OCI-LY1 (cell line): ENCODE data around the gene TSR1.
A peak's percentile ranks its signal among the peaks of the same experiment; 100 is the strongest.

Experiments used
- H2AFZ ChIP-seq: fragments of 200-600 bp; sonication (generic), shearing (Covaris generic); 2 replicates; pipeline ENCODE4 v1.6.0; 2014; ENCODE audit warnings: antibody characterized with exemption, mild to moderate bottlenecking, low read length
- H3F3A ChIP-seq: fragments of 200-600 bp; sonication (generic), shearing (Covaris generic); 2 replicates; pipeline ENCODE4 v1.6.0; 2014; ENCODE audit warnings: mild to moderate bottlenecking, antibody characterized with exemption, low read length, moderate library complexity; ENCODE audit not compliant: insufficient read depth
- H3K27ac ChIP-seq: fragments of 200-600 bp; sonication (generic); 2 replicates; pipeline ENCODE4 v1.5.1; 2014; ENCODE audit warnings: low read length, mixed run types, mild to moderate bottlenecking, low read depth; ENCODE audit not compliant: poor library complexity, severe bottlenecking
- H3K27me3 ChIP-seq: fragments of 200-600 bp; sonication (generic); 2 replicates; pipeline ENCODE4 v1.6.0; 2014; ENCODE audit warnings: antibody characterized with exemption, mild to moderate bottlenecking, low read length, moderate library complexity; ENCODE audit not compliant: insufficient read depth
- H3K36me3 ChIP-seq: fragments of 200-600 bp; sonication (generic); 2 replicates; pipeline ENCODE4 v1.6.1; 2014; ENCODE audit warnings: mild to moderate bottlenecking, antibody characterized with exemption, low read length, moderate library complexity, mixed read lengths; ENCODE audit not compliant: insufficient read depth
- H3K4me1 ChIP-seq: fragments of 200-600 bp; sonication (generic); 2 replicates; pipeline ENCODE4 v1.5.1; 2014; ENCODE audit warnings: mild to moderate bottlenecking, low read length, moderate library complexity; ENCODE audit not compliant: insufficient read depth, severe bottlenecking
- H3K4me2 ChIP-seq: fragments of 200-600 bp; sonication (generic), shearing (Covaris generic); 2 replicates; pipeline ENCODE4 v1.6.1; 2014; ENCODE audit warnings: low read length
- H3K4me3 ChIP-seq: fragments of 200-600 bp; sonication (generic); 2 replicates; pipeline ENCODE4 v1.5.1; 2014; ENCODE audit warnings: low read length, low read depth, mild to moderate bottlenecking, mixed read lengths; ENCODE audit not compliant: poor library complexity, severe bottlenecking
- H3K79me2 ChIP-seq: fragments of 200-600 bp; shearing (Covaris generic); 2 replicates; pipeline ENCODE4 v1.6.1; 2016; ENCODE audit warnings: mixed run types, low read length, mixed read lengths; ENCODE audit not compliant: insufficient read depth
- H3K9ac ChIP-seq: fragments of 200-600 bp; sonication (generic), shearing (Covaris generic); 2 replicates; pipeline ENCODE4 v1.6.1; 2014; ENCODE audit warnings: mild to moderate bottlenecking, low read length, mixed read lengths
- H3K9me2 ChIP-seq: fragments of 200-600 bp; sonication (generic), shearing (Covaris generic); 2 replicates; pipeline ENCODE4 v1.6.1; 2014; ENCODE audit warnings: low read depth, mild to moderate bottlenecking, low read length, mixed read lengths
- H3K9me3 ChIP-seq: fragments of 200-600 bp; shearing (Covaris generic); 2 replicates; pipeline ENCODE4 v1.6.1; 2014; ENCODE audit warnings: low read length, mixed read lengths
- H4K20me1 ChIP-seq: fragments of 200-600 bp; sonication (generic), shearing (Covaris generic); 2 replicates; pipeline ENCODE4 v1.6.0; 2016; ENCODE audit warnings: mild to moderate bottlenecking, low read length; ENCODE audit not compliant: insufficient read depth
- EZH2 ChIP-seq: fragments of 200-600 bp; sonication (generic), shearing (Covaris generic); IDR thresholded peaks from 2 replicates; pipeline ENCODE4 v1.8.0; 2017; ENCODE audit warnings: borderline replicate concordance, mixed run types, mild to moderate bottlenecking, antibody characterized with exemption, low read length, moderate library complexity, mixed read lengths
- TF ChIP-seq, protein P1 (sequence below): fragments of 200-600 bp; sonication (generic), shearing (Covaris generic); IDR thresholded peaks from 2 replicates; pipeline ENCODE4 v1.5.1; 2017; ENCODE audit warnings: mild to moderate bottlenecking, antibody characterized with exemption, low read length, moderate library complexity, mixed read lengths

The TSR1 gene

DNA sequence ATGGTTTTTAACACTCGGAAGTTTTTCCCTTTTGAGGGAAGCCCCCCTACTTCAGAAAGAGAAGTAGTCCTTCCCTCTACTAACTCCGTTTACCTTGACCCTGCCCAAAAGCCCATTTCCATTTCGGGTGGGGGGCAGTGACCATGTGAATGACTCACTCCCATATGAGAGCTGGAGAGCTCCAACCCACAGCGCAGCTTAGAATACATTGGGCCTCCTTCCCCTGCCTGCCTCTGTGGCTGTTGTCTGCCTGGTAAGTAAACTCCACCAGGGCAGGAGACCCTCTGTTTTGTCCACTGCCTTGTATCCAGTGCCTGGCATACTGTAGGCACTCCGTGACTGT is 2.0 kb upstream of the TSR1 start:
- no peaks in the 10 kb centered on the region for H3K27me3 ChIP-seq
- H2AFZ ChIP-seq: no peak overlapping the region
- peak overlapping the region; percentile 91 for H3K4me3 ChIP-seq
- TF ChIP-seq, protein P1, sequence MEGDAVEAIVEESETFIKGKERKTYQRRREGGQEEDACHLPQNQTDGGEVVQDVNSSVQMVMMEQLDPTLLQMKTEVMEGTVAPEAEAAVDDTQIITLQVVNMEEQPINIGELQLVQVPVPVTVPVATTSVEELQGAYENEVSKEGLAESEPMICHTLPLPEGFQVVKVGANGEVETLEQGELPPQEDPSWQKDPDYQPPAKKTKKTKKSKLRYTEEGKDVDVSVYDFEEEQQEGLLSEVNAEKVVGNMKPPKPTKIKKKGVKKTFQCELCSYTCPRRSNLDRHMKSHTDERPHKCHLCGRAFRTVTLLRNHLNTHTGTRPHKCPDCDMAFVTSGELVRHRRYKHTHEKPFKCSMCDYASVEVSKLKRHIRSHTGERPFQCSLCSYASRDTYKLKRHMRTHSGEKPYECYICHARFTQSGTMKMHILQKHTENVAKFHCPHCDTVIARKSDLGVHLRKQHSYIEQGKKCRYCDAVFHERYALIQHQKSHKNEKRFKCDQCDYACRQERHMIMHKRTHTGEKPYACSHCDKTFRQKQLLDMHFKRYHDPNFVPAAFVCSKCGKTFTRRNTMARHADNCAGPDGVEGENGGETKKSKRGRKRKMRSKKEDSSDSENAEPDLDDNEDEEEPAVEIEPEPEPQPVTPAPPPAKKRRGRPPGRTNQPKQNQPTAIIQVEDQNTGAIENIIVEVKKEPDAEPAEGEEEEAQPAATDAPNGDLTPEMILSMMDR: no peak
- no peak for TF ChIP-seq EZH2
- peak overlapping the region; percentile 94 for H3K9ac ChIP-seq
- no peaks in the 10 kb centered on the region for H3K9me3 ChIP-seq
- no peaks in the 10 kb centered on the region for H4K20me1 ChIP-seq
- no peaks in the 10 kb centered on the region for H3F3A ChIP-seq
- H3K9me2 ChIP-seq: no peaks in the 10 kb centered on the region
- no peak overlapping the region for H3K27ac ChIP-seq
- peaks cover 15% of the 10 kb centered on the region for H3K79me2 ChIP-seq
- H3K4me1 ChIP-seq: peaks cover 23% of the 10 kb centered on the region
- peak overlapping the region; percentile 58 for H3K4me2 ChIP-seq
- H3K36me3 ChIP-seq: peaks cover 45% of the 10 kb centered on the region

DNA sequence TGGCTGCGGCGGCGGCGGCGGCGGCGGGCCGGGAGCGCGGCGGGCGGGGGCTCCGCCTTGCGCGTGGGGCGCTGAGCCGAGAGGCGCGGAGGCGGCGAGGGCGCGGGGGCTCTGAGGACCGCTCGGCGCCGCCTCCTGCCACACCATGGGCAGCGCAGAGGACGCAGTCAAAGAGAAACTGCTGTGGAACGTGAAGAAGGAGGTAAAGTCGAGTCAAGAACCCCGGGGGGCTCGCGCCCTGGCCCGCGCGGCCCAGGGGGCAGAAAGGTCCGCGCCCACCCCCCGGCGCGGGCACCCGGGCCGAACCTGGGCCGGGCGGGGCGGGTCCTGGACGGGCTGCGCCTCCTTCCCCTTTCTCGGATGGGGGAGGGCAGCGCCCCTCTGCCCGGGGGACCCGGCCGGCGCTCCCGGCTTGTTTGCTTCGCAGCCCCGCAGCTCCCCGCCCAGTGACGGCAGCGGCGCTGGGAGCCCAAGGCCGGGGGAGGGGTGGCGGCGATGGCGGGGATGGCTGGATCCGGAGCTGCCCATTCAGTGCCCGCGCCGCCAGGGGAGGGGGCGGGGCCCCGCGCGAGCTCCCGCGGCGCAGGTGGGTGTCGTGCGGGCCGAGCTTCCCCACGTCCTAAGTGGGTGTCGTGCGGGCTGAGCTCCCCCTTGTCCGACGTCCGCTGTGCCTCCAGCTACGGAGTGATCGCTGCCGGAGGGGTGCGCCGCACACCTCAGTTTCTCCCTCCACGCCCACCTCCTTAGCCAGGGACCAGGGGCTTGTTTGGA is 1.5 kb upstream of the TSR1 start:
- Histone ChIP-seq H3K27ac (no peak overlapping the region), H3K4me1 (peaks cover 23% of the 10 kb centered on the region), H3K9ac (peak overlapping the region; percentile 94), H3F3A (no peaks in the 10 kb centered on the region), H3K4me3 (peak overlapping the region; percentile 91), H2AFZ (no peak overlapping the region), H3K9me3 (no peaks in the 10 kb centered on the region), H3K27me3 (no peaks in the 10 kb centered on the region), H4K20me1 (no peaks in the 10 kb centered on the region), H3K36me3 (peaks cover 45% of the 10 kb centered on the region), H3K79me2 (peaks cover 15% of the 10 kb centered on the region), H3K4me2 (peak overlapping the region; percentile 58), H3K9me2 (no peaks in the 10 kb centered on the region)
- TF ChIP-seq, protein P1: no peak
- TF ChIP-seq EZH2: no peak

DNA sequence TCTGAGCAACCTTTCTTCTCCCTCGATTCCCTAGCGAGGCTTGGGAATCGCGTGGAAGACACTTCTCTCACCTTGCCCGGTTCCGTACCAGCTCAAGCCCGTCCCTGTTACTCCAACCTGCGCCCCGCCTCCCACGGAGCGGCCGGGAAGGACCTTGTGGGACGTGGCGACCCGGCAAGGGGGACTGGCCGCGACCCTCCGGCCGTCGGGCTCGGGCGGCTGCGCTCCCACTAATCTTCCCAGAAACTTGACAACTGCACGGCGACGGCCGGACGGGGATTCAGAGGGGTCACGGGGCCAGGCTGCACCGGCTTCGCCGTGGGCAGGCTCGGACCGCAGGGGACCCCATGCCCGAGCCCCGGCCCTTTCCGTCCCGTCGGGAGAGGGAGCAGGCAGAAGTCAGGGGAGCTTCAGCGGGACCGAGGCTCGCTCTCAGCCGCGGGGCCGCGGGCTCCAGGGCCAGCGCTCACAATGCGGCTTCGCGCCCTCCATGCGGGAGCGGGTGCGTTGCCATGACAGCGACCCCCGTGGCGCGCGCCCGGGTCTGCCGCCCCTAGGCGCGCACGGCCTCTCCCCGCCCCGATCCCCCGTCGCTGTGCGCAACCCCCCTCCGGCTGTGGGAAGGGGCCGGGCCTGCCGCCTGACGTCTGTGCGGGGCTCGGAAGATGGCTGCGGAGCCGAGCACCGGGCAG is 741 bp upstream of the TSR1 start, which contains the start of gene SGSM2:
Gene SGSM2, plus strand, starts transcription at position 650 of the 692 bp plus-strand sequence. CDS start 188 bp downstream, outside the sequence.
- H3K36me3 ChIP-seq: peaks cover 47% of the 10 kb centered on the region
- H2AFZ ChIP-seq: no peak within 1 kb of the TSS; the same call in 1 of the 2 replicates
- H3K27ac ChIP-seq: peak within 1 kb of the TSS; percentile 83
- H3K9me2 ChIP-seq: no peaks in the 10 kb centered on the region
- H3F3A ChIP-seq: no peaks in the 10 kb centered on the region
- no peaks in the 10 kb centered on the region for H3K27me3 ChIP-seq
- H3K9me3 ChIP-seq: no peaks in the 10 kb centered on the region
- peak within 1 kb of the TSS; percentile 93 for H3K4me2 ChIP-seq
- H3K4me3 ChIP-seq: peak within 1 kb of the TSS; percentile 91
- peaks cover 15% of the 10 kb centered on the region for H3K79me2 ChIP-seq
- TF ChIP-seq, protein P1: no peak
- no peak for TF ChIP-seq EZH2
- H4K20me1 ChIP-seq: no peaks in the 10 kb centered on the region
- peak within 1 kb of the TSS; percentile 94 for H3K9ac ChIP-seq
- peaks cover 23% of the 10 kb centered on the region for H3K4me1 ChIP-seq
